Endometrial microvascular endothelial cells (primary cell): ENCODE results near the gene MATN1. TPM values are rescaled to one million over a fixed set of nuclear protein-coding genes. Genes with fewer than 3 reads are reported as not detected.

Source experiments
- in situ Hi-C: cut with HindIII; loops from 2 replicates; pipeline ENCODE4 v1.10.0; 2017; ENCODE audit warnings: low sequenced_read_pairs, low pct_unique_long_range_greater_than_20kb; ENCODE audit errors: inconsistent ontology term
- total RNA-seq: library from RNA; depleted of rRNA; stranded (reverse); fragments of >200 nt; gene quantifications from one replicate; pipeline ENCODE4 v1.2.3, GENCODE V29; 2015; ENCODE audit errors: inconsistent ontology term

Gene MATN1
- total RNA-seq, 1 donor from 2014 or later, result not detected

DNA sequence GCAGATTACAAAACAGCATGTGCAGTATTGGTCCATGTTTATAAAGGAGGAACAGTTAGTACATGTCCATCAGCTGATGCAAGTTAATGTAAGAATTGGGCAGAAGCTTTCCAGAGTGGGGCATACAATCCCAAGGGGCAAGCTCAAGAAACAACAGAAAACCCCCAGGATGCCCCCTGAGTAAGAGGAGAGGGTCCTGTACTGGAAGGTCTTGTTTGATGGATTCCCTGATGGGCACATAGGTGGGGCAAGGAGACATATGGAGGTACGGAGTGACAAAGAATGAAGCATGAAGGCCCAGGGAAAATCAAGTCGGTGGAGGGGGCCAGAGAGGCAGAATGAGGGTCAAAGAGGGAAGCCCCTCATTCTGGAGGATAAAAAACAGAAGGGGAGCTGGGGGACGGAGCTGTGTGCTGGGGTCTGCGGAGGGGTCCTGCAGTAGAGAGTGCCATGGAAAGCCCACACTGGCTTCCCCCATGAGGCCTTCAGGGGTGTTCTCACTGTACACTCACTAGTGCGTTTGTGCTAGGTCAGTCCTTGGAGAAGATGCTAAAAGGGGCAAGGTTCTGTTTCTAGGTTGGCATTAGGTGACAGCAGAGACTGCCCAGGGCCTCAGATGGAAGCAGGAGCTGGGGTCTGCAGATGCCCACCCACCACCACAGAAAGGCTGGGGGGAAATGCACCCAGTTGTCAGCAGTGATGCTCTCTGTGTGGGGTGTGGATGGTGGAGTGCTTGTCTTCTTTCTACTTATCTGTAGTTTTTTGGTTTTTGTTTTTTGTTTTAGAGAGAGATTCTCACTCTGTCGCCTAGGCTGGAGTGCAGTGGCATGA lies 12.5 kb upstream of the MATN1 start:
- in situ Hi-C loops, result no loop called here

DNA sequence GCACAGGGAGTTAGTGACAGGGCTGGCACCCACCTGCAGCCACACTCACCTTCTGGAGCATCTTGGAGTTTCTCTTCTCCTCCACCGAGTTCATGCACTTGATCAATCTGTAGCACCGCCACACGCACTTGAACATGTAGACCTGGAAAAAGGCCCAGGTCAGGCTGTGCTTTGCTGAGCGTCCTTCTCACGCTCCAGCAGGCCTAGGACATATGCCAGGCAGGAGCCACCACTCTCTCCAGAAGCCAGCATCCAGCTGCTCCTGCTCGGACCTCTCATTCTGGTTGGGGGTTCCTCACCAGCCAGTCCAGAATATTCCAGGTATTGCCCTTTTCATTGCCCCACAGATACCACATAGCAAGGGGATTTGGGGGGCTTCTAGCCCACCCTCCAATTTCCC lies 11.7 kb upstream of the MATN1 start:
- in situ Hi-C loops, result no loop called here

DNA sequence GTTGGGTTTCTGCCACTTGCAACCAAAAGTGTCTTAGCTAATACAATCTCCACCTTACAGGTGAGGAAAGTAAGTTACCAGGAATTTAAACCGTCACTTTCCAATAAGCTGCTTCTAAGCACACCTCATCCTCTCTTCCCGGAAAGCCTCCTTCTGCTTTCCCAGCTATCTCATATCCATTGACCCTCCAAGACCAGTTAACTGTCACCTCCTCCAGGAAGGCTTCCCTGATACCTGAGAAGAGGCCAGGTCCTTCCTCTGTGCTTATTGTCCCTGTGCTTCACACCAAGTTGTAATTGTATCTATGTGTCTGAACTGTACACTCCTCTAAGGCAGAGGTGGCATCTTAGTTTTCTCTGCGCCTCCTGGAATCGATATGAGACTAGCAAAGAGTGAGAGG lies 11.2 kb upstream of the MATN1 start:
- in situ Hi-C loops, result no loop called here

DNA sequence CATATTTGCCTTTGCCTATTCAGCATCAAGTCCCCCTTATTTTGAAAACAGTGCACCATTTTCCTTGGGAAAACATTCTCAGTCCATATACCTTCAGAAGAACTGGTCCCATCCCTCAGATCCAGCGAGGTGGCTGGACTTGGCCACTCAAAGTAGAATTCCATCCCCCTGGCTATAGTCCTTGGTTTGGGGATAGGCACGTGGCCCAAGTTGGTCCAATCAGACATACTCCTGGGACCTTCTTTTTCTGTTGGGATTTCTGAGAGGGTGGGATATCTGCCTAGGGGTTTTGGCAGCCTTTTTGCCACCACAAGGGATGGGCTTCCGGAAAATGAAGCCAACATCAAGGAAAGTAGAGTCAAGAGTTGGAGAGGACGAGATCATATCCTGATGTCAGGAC lies 10.7 kb upstream of the MATN1 start:
- in situ Hi-C loops, result no loop called here

DNA sequence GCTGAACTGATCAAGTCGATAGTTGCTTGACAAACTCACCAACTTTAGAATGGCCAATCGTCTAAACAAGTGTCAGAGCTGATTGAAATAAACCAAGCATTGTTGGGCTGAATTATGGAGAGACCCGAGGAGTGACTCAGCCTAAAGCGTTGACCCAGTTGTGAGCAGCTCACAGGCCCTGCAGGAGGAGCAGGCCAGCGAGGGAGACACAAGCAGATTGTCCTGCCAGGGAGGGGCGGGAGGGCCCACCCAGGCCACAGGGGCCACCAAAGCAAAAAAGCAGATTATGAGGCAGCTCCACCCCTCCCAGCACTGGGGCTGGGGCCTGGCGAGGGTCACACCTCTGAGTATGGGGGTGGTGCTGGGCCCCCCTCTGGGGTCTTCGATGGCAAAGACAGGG lies 10.1 kb upstream of the MATN1 start:
- in situ Hi-C loops, result no loop called here

DNA sequence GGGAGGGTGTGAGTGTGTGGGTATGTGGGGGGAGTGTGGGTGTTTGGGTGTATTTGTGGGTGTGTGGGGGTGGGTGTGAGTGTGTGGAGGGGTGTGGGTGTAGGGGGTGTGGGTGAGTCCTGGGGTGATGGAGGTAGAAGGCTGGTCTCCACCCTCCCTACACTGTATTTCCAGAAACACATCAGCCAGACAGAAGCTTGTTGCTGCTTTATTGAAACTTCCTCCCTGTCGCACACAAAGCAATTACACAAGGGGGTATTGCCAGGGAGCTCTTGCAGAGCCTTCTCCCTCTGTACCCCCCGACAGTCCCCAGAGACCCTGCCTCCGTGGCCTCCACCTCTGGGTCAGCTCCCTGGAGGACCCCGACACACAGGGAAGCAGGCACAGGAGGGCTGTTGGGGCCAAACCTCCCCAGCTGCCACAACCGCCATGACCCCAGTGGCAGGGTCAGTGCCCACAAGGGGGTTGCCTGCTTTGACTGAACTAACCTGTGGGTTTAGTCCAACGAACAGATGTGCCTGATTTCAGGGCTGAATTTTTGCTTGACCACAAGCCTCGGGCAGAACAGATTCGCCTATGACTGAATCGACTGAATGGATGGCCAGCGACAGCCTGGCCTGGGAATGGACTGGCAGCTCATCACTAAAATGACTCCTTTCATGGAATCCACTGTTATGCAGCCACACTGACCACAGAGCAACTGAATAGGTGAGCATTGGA lies 9.1 kb upstream of the MATN1 start:
- in situ Hi-C loops, result no loop called here

DNA sequence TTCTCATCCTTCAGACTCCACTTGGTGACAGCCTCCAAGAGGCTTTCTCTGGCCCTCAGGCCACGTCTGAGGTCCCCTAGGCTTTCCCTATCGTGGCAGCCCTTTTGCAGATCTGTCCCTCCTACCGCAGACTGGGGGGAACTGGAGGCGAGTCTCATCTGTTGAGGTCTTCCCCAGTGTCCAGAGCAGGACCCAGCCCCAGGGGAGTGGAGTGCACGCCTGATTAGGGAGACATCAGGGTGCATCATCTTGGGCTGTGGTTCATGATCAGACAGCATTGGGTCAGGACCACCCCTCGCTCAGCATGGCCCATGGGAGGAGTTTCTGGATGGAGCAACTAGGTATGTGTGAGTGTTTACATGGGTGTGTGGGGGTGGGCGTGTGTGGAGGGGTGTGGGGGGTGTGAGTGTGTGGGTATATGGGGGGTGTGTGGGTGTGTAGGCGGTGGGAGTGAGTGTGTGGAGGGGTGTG lies 8.5 kb upstream of the MATN1 start:
- in situ Hi-C loops, result no loop called here

DNA sequence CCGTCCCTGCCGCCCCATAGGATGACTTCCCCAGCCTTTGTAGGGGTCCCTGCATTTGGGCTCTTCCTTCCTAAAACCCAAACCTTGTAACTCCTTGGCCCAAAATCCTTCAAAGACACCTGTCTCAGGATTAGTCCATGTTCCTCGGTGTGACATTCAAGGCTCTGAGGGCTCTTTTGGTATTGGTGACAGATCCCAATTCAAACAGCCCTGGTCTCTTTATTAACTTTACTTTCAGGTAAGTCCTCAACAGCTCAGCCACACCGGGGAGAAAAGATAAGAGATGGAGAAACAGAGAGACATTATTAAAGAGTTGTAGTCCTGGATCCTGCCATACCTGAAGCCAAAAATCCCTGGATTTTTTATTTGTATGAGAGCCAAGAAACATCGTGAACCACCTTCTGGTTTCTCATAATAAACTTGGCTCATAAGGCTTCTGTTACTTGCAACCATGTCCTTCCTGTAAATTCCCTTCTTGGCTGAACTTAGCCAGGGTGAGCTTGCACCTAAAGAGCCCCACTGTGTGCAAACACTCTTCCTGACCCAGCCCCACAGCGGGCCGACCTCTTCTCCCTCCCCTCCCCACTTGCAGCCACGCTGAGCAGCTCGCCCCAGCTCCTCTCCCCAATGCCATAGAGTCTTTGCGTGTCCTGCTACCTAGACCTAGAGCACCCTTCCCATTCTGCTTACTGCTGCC lies 7.9 kb upstream of the MATN1 start:
- in situ Hi-C loops, result no loop called here

DNA sequence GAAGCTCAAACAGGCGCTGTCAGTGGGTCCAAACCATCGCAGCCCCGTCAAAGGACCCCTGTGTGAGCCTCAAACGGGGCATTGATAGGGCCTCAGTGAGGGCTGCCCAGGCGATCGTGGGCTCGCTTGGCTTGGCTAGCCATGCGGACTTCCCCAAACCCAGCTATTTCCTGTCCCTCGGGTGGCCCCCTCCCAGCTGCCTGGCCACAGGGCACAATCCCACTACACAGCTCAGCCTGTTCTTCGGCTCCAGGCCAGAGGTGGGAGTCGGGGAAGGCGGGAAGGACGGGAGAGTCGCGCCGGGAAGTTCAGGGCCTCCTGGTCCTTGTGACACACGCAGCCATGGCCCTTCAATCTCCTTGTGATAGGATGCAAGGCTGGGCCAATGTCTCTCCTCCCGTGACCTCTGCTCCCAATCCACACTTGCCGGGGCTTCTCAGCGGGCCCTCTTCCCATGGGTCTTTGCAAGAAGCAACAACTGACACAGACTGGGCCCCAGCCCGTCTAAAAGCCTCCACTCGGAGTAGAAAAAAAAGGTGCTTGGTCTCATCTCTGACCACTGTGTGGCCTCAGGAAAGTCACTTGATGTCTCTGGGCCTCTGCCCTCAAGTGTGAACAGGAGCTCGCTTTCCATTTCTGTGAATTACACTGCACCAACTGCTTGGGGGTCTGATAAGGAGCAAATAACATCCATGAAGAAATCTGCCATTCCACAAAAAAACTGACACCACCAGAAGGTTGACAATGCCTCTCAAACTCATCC lies 7.1 kb upstream of the MATN1 start:
- in situ Hi-C loops, result no loop called here

DNA sequence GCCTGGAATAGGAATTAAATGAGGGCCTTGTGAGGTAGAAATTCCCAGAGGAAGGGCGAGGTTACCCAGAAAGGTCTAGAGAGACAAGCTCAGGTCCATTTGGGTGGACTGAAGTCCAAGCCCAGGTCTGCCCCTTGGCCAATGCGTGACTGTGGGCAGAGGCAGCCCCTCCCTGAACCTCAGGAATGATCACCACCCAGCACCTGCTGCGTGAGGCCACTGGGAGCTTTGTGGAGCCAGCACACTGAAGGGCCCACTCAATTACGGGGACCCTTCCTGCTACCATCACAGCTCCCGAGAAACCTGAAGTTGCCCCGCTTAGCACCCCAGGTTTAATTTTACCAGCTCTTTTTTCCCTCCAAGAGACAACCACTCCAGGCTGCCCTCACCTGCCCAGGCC lies 6.5 kb upstream of the MATN1 start:
- in situ Hi-C loops, result no loop called here

DNA sequence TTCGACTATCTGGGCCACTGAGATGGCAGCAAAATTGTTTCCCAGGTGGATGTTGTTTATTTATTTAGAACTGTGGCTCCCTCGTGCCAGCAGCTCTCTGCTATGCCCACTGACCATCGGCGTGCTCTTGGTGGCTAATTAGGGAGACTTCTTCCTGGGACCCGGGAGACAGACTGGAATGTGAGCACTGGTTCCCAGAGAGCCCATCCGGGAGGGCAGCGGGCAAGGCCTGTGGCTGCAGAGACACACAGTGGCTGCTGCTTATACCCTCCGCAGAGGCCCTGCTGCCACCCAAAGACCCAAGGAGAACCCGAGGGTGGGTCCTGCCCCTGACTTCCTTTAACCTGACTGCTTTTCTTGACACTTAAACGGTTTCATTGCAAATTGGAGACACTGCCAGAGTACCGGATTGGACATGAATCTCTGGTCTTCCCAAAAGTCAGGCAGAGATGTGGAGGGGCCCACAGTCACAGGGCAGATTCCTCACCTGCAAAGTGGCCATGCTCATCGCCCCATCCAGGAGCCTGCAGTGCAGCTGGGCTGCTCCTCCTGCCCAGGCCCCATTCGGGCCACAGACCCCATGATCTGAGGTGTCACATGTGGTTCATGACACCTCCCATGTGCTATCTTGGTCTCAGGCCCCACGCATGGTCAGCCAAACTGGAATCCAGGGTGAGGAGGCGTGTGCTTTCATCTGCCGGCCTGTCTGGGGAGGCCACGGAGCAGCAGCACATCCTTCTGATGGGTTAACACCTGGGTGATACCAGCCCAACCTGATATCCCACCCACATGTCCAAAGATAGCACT lies 5.7 kb upstream of the MATN1 start:
- in situ Hi-C loops, result no loop called here

DNA sequence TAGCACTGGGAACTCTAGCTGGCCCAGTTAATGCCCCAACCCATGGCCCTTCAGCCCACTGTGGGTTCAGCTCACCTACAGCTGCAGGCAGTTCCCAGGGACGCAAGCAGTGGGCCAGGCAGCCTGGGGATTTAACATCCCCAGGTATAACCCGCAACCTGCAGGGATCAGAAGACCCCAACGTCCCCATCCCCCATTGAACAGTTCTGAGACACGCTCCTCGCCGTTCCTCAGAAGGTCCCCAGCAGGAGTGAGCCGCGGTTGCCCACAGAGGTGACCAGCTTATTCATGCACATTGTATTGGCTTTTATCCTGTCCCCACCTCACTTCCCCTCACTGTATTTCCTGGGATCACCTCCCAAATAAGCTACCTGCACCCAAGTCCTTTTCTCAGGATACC lies 5.0 kb upstream of the MATN1 start:
- in situ Hi-C loops, result no loop called here

DNA sequence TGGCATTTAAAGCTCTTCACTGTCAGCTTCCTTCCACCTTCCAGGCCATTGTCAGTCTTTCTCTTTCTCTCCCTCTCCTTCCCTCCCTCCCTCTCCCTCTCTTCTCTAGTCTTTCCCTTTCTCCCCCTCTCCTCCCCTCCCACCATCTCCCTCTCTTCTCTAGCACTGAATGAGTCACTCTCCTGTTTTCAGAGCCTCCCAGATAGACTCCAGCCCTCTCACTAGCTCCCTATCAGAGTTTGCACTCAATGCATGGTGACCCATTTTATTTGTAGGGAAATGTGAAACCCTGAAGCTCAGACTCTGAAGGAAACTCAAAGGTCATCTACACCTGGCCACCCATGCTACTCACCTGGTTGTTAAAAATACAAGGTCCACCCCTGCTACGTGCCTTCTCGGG lies 4.4 kb upstream of the MATN1 start:
- in situ Hi-C loops, result no loop called here

DNA sequence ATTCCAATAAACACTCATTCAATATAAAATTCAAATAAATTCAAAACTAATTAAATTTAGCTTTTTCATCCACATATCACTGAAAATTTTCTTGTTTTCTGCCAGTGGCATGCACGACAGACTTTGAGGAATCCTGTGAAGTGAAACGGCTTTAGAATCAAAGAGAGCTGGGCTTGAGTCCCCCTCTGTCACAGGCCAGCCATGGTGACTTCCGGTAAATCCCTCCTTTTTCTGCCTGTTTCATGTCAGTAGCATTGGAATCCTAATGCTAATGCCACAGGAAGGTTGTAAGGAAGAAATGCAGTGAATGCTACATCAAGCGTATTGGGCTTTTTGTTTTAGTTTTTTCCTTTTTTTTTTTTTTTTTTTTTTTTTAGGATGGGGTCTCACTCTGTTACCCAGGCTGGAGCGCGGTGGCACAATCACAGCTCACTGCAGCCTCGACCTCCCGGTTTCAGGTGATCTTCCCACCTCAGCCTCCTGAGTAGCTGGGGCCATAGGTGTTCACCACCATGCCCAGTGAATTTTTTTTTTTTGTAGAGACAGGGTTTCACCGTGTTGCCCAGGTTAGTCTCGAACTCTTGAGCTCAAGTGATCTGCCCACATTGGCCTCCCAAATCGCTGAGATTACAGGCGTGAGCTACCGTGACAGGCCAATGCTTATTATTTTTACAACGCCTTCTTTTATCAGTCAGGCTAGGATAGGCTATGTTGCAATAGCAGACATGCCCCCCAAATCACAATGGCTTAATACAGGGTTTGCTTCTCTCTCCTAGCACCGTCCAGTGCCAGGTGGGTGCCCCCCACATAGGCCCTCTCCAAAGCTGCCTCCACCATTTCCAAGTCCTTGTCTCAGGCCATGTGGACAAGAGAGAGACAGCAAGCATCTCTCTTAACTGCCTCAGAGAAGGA lies 3.6 kb upstream of the MATN1 start:
- in situ Hi-C loops, result no loop called here

DNA sequence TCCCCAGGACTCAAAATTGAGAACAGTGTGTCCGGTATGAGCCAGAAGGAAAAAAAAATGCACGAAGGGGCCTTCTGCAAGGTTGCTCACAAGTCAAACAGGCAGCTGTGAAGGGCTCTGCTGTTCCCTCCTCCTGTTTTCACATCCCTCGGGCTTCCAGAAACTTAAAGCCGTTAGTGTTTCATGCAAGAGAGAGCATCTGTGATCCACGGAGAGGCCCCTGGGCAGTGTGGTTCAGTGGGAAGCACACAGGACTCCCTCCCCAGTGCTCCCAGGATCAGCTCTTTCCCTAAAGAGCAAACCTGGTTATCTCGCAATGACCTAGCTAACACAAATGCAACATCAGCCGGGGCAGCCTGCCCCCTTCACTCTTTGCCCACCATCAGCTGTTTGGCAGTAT lies 2.9 kb upstream of the MATN1 start:
- in situ Hi-C loops, result no loop called here

DNA sequence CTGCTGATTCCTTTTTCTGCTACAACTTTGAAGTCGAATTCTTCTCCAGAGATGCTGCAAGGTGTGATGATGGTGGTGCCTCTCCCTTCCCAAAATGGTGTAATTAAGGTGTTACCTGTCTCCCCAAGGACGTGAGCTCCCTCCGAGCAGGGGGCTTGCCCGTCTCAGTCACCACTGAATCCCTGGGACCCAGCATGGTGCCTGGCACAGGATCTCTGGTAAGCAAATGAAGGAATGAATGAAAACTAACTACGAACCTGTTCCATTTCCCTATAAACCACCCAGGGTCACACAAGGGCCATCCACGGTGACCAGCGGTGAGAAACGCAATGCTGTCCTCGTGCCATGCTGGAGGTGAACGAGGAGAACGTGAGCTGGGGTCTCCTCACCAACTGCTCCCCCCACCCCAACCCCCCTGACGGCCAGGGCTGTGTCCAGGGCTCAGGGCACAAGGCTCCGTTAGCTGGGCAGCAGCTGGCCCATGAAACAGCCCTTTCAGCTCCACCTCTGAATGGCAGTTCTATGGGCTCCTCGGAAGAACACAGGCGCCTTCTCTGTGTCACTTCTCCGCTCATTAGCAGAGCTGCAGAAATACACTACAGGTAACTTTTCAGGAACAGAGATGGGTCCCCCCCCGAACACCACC lies 2.2 kb upstream of the MATN1 start:
- in situ Hi-C loops, result no loop called here
